Transverse colon (tissue), 4 donors: Measurements from ENCODE around the gene SHISAL1. TPM values are rescaled to one million over a fixed set of nuclear protein-coding genes. Genes with fewer than 3 reads are reported as not detected.

Source experiments
- DNase-seq: peaks from one replicate; pipeline ENCODE4 v3.0.0-alpha.2; 2019
- H3K27ac ChIP-seq, 4 donors: fragments of 200-600 bp; sonication (generic); 2 replicates each; pipeline ENCODE4 v1.5.1; 2016 to 2018; ENCODE audit warnings: inconsistent platforms in 4 of 4
- H3K27me3 ChIP-seq: fragments of 200-600 bp; sonication (generic); 2 replicates; pipeline ENCODE4 v1.5.1; 2017; ENCODE audit warnings: inconsistent platforms
- H3K36me3 ChIP-seq, 4 donors: fragments of 200-600 bp; sonication (generic); 2 replicates each; pipeline ENCODE4 v1.5.1; 2017 to 2019; ENCODE audit warnings: inconsistent platforms in 4 of 4
- H3K4me1 ChIP-seq, 4 donors: fragments of 200-600 bp; sonication (generic); 2 replicates each; pipeline ENCODE4 v1.5.1; 2017 to 2020; ENCODE audit warnings: inconsistent platforms in 4 of 4
- H3K4me3 ChIP-seq, 4 donors: fragments of 200-600 bp; sonication (generic); 1 replicate in 1 of 4; 2 replicates in 3 of 4; pipeline versions ENCODE4 v1.5.1 to v1.6.1; 2017 to 2019; ENCODE audit warnings: inconsistent platforms in 4 of 4
- H3K9me3 ChIP-seq, 2 donors: fragments of 200-600 bp; sonication (generic); 2 replicates each; pipeline ENCODE4 v1.5.1; 2017 to 2019; ENCODE audit warnings: inconsistent platforms in 2 of 2
- EP300 ChIP-seq: sonication (generic); formaldehyde crosslinking; IDR thresholded peaks from one replicate; pipeline ENCODE4 v1.6.1; 2017; ENCODE audit warnings: antibody characterized with exemption, low read depth
- POLR2A ChIP-seq: fragments of 450-650 bp; IDR thresholded peaks from one replicate; pipeline ENCODE4 v1.6.1; 2016; ENCODE audit warnings: antibody characterized with exemption, mild to moderate bottlenecking, moderate library complexity
- POLR2AphosphoS5 ChIP-seq, 3 donors: sonication (generic); formaldehyde crosslinking; IDR thresholded peaks; one replicate each; pipeline ENCODE4 v1.6.1; 2016; ENCODE audit warnings: antibody characterized with exemption in 3 of 3
- WGBS, 2 donors: methylation state at CpG; one replicate each; pipeline ENCODE4 v1.1.5; 2018; ENCODE audit warnings: low coverage in 1 of 2; 5-methylcytosine and 5-hydroxymethylcytosine counted together
- in situ Hi-C, 4 donors: fragments of 200-750 bp; cut with MboI; loops; one replicate each; pipeline versions ENCODE4 v1.15.0 to v1.15.1; 2017; ENCODE audit warnings: low sequenced_read_pairs in 3 of 4, low pct_ligation_motif_present in 1 of 4, low pct_unique_long_range_greater_than_20kb in 1 of 4
- intact Hi-C: fragments of 100-400 bp; cut with DNase I; formaldehyde crosslinking; loops from one replicate; pipeline ENCODE4 v1.15.1; 2023; ENCODE audit warnings: low total_unique reads
- total RNA-seq, 4 donors: library from RNA; depleted of rRNA; stranded (reverse); fragments of >200 nt; gene quantifications; one replicate each; pipeline ENCODE4 v1.1.0, GENCODE V29; 2016
- TF ChIP-seq, protein P1 (sequence below), 5 experiments: fragments of 200-600 bp in 3 of 5; fragments of 450-650 bp in 2 of 5; sonication (generic) in 3 of 5; IDR thresholded peaks; 1 replicate in 2 of 5; 2 replicates in 3 of 5; pipeline ENCODE4 v1.5.1; 2016 to 2017; ENCODE audit warnings: antibody characterized with exemption in 5 of 5, inconsistent platforms in 3 of 5, mild to moderate bottlenecking in 2 of 5, moderate library complexity in 1 of 5

SHISAL1 gene
- total RNA-seq, 4 donors from 2014 or later, result 1.9 to 4.6 (median 3.2) TPM

DNA sequence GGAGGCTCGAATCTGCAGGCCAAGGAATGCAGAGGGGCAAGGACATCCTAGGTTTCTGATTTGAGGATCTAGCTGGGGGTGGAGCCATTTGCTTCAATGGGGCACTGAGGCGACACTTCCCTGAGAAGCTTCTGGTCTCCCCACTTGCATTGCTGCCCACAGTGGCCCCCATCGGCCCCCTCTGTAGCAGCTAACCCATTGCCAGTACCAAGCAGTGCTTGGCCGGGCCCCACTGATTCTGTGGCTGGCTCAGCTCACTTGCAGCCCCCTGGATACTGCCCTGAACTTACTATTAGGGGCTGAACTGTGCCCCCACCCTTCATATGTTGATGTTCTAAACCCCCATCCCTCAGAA, 42.9 kb upstream of the SHISAL1 start:
- Histone ChIP-seq H3K27ac (no peak overlapping the region), H3K9me3 (no peaks in the 10 kb centered on the region), H3K4me3 (no peak overlapping the region), H3K27me3 (peaks cover 3% of the 10 kb centered on the region), H3K36me3 (no peaks in the 10 kb centered on the region), H3K4me1 (peaks cover 5 to 29% (median 11%) of the 10 kb centered on the region in 4 donors)
- TF ChIP-seq EP300 (no peak), POLR2A (no peak), POLR2AphosphoS5 (IDR thresholded peaks at IDR 0.05) (no peak)
- TF ChIP-seq, protein P1, sequence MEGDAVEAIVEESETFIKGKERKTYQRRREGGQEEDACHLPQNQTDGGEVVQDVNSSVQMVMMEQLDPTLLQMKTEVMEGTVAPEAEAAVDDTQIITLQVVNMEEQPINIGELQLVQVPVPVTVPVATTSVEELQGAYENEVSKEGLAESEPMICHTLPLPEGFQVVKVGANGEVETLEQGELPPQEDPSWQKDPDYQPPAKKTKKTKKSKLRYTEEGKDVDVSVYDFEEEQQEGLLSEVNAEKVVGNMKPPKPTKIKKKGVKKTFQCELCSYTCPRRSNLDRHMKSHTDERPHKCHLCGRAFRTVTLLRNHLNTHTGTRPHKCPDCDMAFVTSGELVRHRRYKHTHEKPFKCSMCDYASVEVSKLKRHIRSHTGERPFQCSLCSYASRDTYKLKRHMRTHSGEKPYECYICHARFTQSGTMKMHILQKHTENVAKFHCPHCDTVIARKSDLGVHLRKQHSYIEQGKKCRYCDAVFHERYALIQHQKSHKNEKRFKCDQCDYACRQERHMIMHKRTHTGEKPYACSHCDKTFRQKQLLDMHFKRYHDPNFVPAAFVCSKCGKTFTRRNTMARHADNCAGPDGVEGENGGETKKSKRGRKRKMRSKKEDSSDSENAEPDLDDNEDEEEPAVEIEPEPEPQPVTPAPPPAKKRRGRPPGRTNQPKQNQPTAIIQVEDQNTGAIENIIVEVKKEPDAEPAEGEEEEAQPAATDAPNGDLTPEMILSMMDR (IDR thresholded peaks at IDR 0.05), result no peak
- 48% methylated on average over 3 of the region's 4 CpGs; no CpG with 5 or more reads in 1 of the 2 donors for WGBS, 2 donors
- no peak for DNase-seq
- in situ Hi-C loops (no loop called here), intact Hi-C loops (no loop called here)

DNA sequence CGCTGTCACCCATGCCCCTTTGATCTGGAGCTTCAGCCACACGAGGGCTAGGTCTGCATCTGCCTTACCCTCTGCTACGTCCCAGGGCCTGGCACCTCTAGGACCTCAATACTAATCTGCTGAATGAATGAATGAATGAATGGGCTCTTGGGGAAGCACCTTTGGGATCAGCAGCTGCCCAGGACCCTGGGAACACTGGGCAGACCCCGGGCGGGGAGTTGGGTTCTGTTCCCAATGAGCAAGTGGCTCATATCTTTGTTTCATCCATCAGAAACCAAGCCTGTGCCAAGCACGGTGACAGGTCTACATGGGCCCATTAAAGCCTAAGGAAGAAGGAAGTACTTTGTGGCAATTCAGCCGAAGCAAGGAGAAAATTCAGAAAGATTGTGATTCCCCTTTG, 41.5 kb upstream of the SHISAL1 start:
- Histone ChIP-seq H3K36me3 (no peaks in the 10 kb centered on the region), H3K4me1 (peaks cover 0 to 23% (median 8%) of the 10 kb centered on the region in 4 donors), H3K4me3 (no peak overlapping the region), H3K9me3 (no peaks in the 10 kb centered on the region), H3K27ac (no peak overlapping the region), H3K27me3 (peaks cover 3% of the 10 kb centered on the region)
- intact Hi-C loops, result no loop called here
- in situ Hi-C loops, result no loop called here
- no peak for DNase-seq
- WGBS, 2 donors, result 71 to 79% methylated on average over 3 to 7 of the region's 7 CpGs
- no peak for TF ChIP-seq POLR2AphosphoS5 (IDR thresholded peaks at IDR 0.05)

DNA sequence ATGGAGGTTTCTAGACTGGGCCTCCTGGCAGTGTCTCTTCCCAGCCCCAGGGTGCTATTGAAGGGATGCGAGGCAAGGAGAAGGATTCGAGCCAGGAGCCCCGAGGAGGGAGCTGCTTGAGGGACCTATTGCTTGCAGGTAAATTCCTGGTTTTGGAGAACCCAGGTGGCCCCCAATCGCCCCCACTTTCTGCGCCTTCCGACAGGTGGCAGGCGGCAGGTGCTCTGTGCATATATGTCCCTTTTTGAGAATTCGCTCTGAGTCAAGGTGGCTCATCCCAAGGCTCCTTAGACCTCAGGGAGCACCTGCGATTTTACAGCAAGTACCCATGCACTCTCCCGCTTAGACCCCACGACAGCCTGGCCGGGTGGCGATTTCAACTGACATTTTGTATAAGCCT, 40.3 kb upstream of the SHISAL1 start:
- intact Hi-C loops, result no loop called here
- WGBS, 2 donors, result 60 to 85% methylated on average over 1 to 13 of the region's 13 CpGs
- H3K27ac ChIP-seq, result no peak overlapping the region
- in situ Hi-C loops, result no loop called here
- no peaks in the 10 kb centered on the region for H3K36me3 ChIP-seq
- peaks cover 0 to 14% (median 8%) of the 10 kb centered on the region in 4 donors for H3K4me1 ChIP-seq
- H3K27me3 ChIP-seq, result peaks cover 3% of the 10 kb centered on the region
- TF ChIP-seq POLR2AphosphoS5 (IDR thresholded peaks at IDR 0.05), result no peak
- TF ChIP-seq EP300, result no peak
- TF ChIP-seq, protein P1 (IDR thresholded peaks at IDR 0.05), result no peak
- TF ChIP-seq POLR2A, result no peak
- H3K4me3 ChIP-seq, result no peak overlapping the region
- no peaks in the 10 kb centered on the region for H3K9me3 ChIP-seq
- no peak for DNase-seq

DNA sequence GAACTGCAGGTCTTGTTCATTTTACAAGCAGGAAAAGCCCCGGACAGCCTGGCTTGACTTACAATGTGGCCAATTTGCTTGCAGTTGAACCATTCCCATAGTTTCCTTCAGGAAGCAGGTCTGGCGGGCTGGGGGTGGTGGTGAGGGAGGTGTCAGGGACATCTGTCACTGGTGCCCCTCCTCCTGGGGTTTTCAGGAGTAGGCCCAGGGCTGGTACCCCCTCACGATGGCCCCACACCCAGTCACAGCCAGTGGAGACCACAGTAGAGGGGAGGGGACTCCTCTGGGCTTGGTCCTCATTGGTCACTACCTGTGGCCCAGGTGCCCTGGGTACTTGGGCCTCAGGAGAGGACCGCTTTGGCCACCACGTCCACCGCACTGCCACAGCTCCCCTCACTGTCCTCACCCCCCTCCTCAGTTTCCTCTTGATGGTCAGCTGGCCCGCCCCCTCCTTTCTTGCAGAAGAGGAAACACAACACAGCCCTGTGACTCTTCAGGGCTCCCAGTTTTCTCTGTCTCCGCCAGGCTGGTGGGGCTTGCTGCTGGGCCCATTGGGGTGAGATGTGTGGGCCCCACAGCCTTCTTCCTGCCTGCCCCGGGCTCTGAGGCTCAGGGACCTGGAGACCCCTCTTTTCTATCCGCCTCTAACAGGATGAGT, 39.8 kb upstream of the SHISAL1 start:
- H3K27ac ChIP-seq, result no peak overlapping the region
- TF ChIP-seq POLR2AphosphoS5 (IDR thresholded peaks at IDR 0.05) (no peak), POLR2A (no peak), EP300 (no peak)
- TF ChIP-seq, protein P1 (IDR thresholded peaks at IDR 0.05), result no peak
- in situ Hi-C loops (no loop called here), intact Hi-C loops (no loop called here)
- no peak for DNase-seq
- no peaks in the 10 kb centered on the region for H3K36me3 ChIP-seq
- H3K4me1 ChIP-seq, result peaks cover 0 to 9% (median 6%) of the 10 kb centered on the region in 4 donors
- H3K27me3 ChIP-seq, result peaks cover 3% of the 10 kb centered on the region
- WGBS, 2 donors, result 63% methylated on average over 10 of the region's 10 CpGs; no CpG with 5 or more reads in 1 of the 2 donors
- no peaks in the 10 kb centered on the region for H3K9me3 ChIP-seq
- no peak overlapping the region for H3K4me3 ChIP-seq
